Small intestine (tissue), 7 donors: Measurements from ENCODE around the gene BAZ1B. TPM values are rescaled to one million over a fixed set of nuclear protein-coding genes. Genes with fewer than 3 reads are reported as not detected.

Source experiments
- DNase-seq, 2 donors: peaks; one replicate each; pipeline versions ENCODE4 v3.0.0 to v3.0.0-alpha.2; 2013
- FAIRE-seq: peaks from 2 replicates; lab custom pipeline; 2012; peaks lifted over from hg19 to GRCh38; lab: Jason Lieb, UNC
- H3K27ac ChIP-seq, 3 donors: one replicate each; pipeline ENCODE4 v1.5.1; 2013; ENCODE audit warnings: low read length in 2 of 3, mild to moderate bottlenecking in 2 of 3, control low read depth in 1 of 3, inconsistent platforms in 1 of 3, low read depth in 1 of 3, moderate library complexity in 1 of 3
- H3K27me3 ChIP-seq, 3 donors: one replicate each; pipeline ENCODE4 v1.6.1; 2013; ENCODE audit warnings: low read length in 3 of 3, inconsistent platforms in 1 of 3; ENCODE audit not compliant: control insufficient read depth in 3 of 3, insufficient read depth in 3 of 3
- H3K36me3 ChIP-seq, 3 donors: one replicate each; pipeline ENCODE4 v1.6.1; 2013; ENCODE audit warnings: low read length in 3 of 3, inconsistent platforms in 1 of 3, low read depth in 1 of 3, mild to moderate bottlenecking in 1 of 3, moderate library complexity in 1 of 3; ENCODE audit not compliant: control insufficient read depth in 3 of 3, insufficient read depth in 2 of 3
- H3K4me1 ChIP-seq, 3 donors: one replicate each; pipeline ENCODE4 v1.6.1; 2013; ENCODE audit warnings: low read length in 2 of 3, inconsistent platforms in 1 of 3, low read depth in 1 of 3, mild to moderate bottlenecking in 1 of 3, moderate library complexity in 1 of 3; ENCODE audit not compliant: control insufficient read depth in 3 of 3, insufficient read depth in 2 of 3
- H3K4me3 ChIP-seq, 3 donors: one replicate each; pipeline ENCODE4 v1.5.1; 2013; ENCODE audit warnings: low read length in 3 of 3, control low read depth in 1 of 3, inconsistent platforms in 1 of 3, low read depth in 1 of 3, mild to moderate bottlenecking in 1 of 3, moderate library complexity in 1 of 3
- H3K9me3 ChIP-seq, 2 donors: one replicate each; pipeline ENCODE4 v1.6.1; 2013; ENCODE audit warnings: low read depth in 1 of 2, low read length in 1 of 2; ENCODE audit not compliant: control insufficient read depth in 2 of 2, insufficient read depth in 1 of 2
- WGBS, 3 donors: extraction: QIAGEN DNeasy Blood & Tissue Kit; methylation state at CpG; one replicate each; pipeline ENCODE4 v1.1.7; 2013; 5-methylcytosine and 5-hydroxymethylcytosine counted together
- polyA plus RNA-seq, 4 donors: library from polyadenylated mRNA; stranded (reverse) in 3 of 4; unstranded in 1 of 4; fragments of 200-250 nt in 3 of 4; fragments of 120-200 nt in 1 of 4; gene quantifications; one replicate each; pipeline versions ENCODE4 v1.2.1 to v1.2.3, GENCODE V29; 2013
- donor health status: healthy with polysubstance abuse.
- donor health status: control.
- donor health status: control.
- donor health status: Bipolar disorder and iron deficiency.
- donor health status: healthy.

BAZ1B gene
- polyA plus RNA-seq, 4 donors = 15.7 to 34.4 (median 23.2) TPM

DNA sequence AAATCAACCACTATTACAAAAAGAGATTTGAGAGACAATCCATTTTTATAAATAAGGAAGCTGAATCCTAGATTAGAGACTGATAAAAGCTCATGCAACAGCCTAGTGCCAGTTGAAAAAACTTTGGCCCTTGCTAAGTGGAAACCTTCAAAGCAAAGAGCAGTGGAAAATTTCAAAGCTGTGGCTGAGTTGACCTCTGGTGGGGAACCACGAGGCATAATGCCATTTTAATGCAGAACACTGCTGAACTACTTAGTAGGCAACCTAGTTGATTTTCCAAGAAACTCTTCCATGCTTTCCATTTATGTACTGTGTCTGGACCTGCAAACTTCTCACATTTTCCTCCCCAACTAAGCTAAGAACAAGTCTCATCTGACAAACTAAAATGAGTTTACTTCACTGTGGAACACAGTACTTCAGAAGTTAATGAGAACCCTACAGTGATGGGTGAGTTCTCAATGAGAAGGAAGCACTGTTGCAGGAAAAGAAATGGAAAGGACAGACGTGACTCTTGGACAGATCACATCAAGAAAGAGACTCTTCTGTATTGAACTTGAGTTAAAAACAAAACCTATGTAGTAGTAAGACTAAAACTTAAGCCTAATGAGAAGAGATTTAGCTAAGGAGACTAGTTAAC is 69.0 kb downstream of the BAZ1B start:
- DNase-seq (no peak), FAIRE-seq (no peak)
- 36 to 46% (median 45%) methylated on average over 2 of the region's 2 CpGs for WGBS, 3 donors
- no peak overlapping the region for H3K27ac ChIP-seq
- H3K4me3 ChIP-seq = no peak overlapping the region
- H3K4me1 ChIP-seq = no peaks in the 10 kb centered on the region
- H3K36me3 ChIP-seq = peaks cover 25 to 53% (median 31%) of the 10 kb centered on the region in 3 donors
- no peaks in the 10 kb centered on the region for H3K9me3 ChIP-seq
- H3K27me3 ChIP-seq = no peaks in the 10 kb centered on the region

DNA sequence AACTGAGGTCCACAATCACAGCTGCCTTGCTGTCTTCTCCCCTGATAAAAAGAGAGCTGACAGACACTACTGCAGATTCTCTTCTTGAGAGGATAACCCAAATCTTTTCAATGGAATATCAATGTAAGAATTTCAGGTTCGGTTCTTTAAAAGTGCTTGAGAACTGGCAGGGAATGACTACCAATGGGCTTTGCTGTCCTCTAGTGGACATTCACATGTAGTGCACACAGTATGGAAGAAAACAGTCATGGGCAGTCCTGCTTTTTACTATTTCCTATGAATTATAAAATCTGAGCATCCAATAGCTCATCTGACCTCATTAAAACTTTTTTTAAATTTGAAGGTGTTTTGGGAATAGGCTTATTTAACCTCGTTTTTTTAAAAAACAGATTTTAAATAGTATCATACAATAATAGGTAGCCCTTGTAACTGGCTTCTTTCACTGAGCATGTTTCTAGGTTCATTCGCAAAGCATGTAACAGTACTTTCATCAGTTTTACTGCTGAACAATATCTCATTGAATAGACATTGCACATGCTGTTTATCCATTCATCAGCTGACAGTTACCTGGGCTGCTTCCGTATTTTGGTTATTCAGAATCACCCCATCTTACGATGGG is 70.2 kb downstream of the BAZ1B start:
- FAIRE-seq (no peak), DNase-seq (peak; percentile 58 to 62)
- peaks cover 22 to 50% (median 27%) of the 10 kb centered on the region in 3 donors for H3K36me3 ChIP-seq
- WGBS, 3 donors = 59 to 62% (median 61%) methylated on average over 5 of the region's 5 CpGs
- no peaks in the 10 kb centered on the region for H3K27me3 ChIP-seq
- no peaks in the 10 kb centered on the region for H3K9me3 ChIP-seq
- H3K27ac ChIP-seq = no peak overlapping the region
- no peak overlapping the region for H3K4me3 ChIP-seq
- H3K4me1 ChIP-seq = no peaks in the 10 kb centered on the region

GRCh38 chr7:73449422-73449821 is 72.7 kb downstream of the BAZ1B start:
- H3K4me3 ChIP-seq = no peak overlapping the region
- H3K27me3 ChIP-seq = no peaks in the 10 kb centered on the region
- DNase-seq = no peak
- no peak overlapping the region for H3K27ac ChIP-seq
- 70 to 87% (median 75%) methylated on average over 5 of the region's 5 CpGs for WGBS, 3 donors
- H3K4me1 ChIP-seq = no peaks in the 10 kb centered on the region
- FAIRE-seq = no peak
- no peaks in the 10 kb centered on the region for H3K9me3 ChIP-seq
- H3K36me3 ChIP-seq = peaks cover 26 to 56% (median 36%) of the 10 kb centered on the region in 3 donors

DNA sequence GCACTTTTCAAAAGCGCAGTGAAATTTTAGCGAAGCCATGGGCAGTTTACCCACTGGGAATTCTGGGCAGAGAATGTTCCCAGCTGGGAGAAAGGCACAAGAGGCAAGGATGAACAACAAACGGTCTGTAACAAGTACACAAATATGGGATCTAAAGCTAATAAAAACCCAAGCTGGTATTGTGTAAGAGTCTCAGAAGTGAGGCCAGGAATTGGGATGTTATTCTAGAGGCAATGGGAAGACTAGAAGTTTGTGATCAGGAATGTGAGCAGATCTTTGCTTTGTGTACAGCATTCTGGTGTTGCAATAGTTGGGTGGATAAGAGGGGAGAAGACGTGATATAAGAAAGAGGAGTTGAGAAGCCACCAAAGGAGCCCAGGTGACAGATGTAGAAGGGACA is 73.5 kb downstream of the BAZ1B start:
- Histone ChIP-seq H3K4me1 (no peaks in the 10 kb centered on the region), H3K9me3 (no peaks in the 10 kb centered on the region), H3K27me3 (no peaks in the 10 kb centered on the region), H3K27ac (no peak overlapping the region), H3K36me3 (peaks cover 27 to 58% (median 43%) of the 10 kb centered on the region in 3 donors), H3K4me3 (no peak overlapping the region)
- FAIRE-seq = no peak
- WGBS, 3 donors = 87 to 91% (median 90%) methylated on average over 4 of the region's 4 CpGs
- DNase-seq = no peak

- Histone ChIP-seq H3K4me1 (no peaks in the 10 kb centered on the region), H3K27ac (no peak overlapping the region), H3K27me3 (no peaks in the 10 kb centered on the region), H3K36me3 (peaks cover 38 to 69% (median 55%) of the 10 kb centered on the region in 3 donors), H3K4me3 (no peak overlapping the region), H3K9me3 (no peaks in the 10 kb centered on the region)
- 91 to 97% (median 93%) methylated on average over 5 of the region's 5 CpGs for WGBS, 3 donors
- no peak for FAIRE-seq
- no peak for DNase-seq
These were observed 74.9 kb downstream of the BAZ1B start for GRCh38 chr7:73447121-73447733.

GRCh38 chr7:73446682-73447081 is 75.4 kb downstream of the BAZ1B start:
- WGBS, 3 donors = 72 to 91% (median 84%) methylated on average over 4 of the region's 4 CpGs
- no peak for DNase-seq
- Histone ChIP-seq H3K36me3 (peaks cover 43 to 74% (median 61%) of the 10 kb centered on the region in 3 donors), H3K27me3 (no peaks in the 10 kb centered on the region), H3K9me3 (no peaks in the 10 kb centered on the region), H3K4me1 (no peaks in the 10 kb centered on the region), H3K27ac (no peak overlapping the region), H3K4me3 (no peak overlapping the region)
- FAIRE-seq = no peak

DNA sequence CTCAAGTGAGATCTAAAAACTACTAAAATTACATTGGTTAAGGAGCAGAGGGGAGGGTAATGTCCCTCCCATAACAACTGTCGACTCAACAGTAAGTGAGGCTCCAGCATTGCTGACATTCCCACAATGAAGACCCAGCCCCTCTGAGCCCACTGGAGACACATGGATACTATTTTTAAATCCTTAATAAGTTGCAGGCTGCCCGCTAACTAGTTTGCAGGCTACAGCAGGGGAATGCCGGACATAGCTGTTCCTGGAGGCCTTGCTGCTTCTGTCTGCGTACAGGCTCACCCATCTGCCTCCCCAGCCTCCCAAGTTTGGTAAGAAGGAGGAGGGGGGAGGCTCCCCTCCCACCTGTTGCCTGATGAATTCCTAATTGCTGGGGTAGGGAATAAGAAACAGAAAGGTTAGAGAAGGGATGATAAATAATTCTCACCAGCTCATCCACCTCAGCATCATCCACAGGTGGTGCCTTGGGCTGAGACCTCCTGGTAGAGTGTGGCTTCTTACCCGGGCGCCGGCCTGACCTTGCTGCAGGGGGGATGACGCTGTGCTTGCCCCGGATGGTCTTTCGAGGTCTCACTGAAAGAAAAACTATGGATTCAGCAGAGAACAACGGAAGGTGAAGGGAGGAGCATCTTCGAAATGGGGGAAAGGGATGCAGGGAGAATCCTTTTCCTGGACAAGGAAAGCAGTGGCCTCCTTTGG is 78.4 kb downstream of the BAZ1B start:
- H3K4me3 ChIP-seq = no peak overlapping the region
- no peaks in the 10 kb centered on the region for H3K4me1 ChIP-seq
- no peak for DNase-seq
- H3K27me3 ChIP-seq = no peaks in the 10 kb centered on the region
- H3K27ac ChIP-seq = no peak overlapping the region
- 93 to 95% (median 93%) methylated on average over 12 of the region's 12 CpGs for WGBS, 3 donors
- H3K36me3 ChIP-seq = peaks cover 34 to 84% (median 53%) of the 10 kb centered on the region in 3 donors
- FAIRE-seq = no peak
- H3K9me3 ChIP-seq = no peaks in the 10 kb centered on the region

DNA sequence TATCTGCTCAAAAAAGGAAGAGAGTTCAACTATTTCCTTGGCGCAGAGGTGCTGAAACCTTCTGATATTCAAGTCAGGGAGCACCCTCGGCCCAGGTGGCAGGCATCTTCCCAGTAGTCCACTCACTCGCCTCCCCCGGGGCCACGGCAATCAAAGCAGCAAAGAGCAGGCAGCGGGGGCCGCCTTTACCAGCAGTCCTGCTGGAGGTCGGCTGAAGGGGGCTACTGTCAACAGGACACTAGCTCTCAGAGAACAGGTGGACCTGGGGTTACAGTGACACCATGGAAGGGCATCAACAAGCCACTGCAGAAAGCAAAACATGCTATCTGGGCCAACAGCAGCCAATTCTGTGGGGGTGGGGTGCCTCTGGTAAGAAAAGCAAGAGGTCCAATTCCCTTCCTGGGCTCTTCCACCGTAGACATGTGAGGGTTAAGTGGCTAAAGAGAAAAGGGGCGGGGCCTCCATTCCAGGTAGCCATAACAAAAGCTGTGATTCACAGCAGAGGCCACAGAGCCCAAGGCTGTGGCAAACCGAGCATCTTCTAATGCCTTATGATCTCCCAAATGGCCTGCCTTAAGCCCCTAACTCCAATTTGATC is 79.1 kb downstream of the BAZ1B start:
- H3K4me1 ChIP-seq = no peaks in the 10 kb centered on the region
- H3K27ac ChIP-seq = no peak overlapping the region
- no peak overlapping the region for H3K4me3 ChIP-seq
- no peak for DNase-seq
- no peaks in the 10 kb centered on the region for H3K27me3 ChIP-seq
- H3K9me3 ChIP-seq = no peaks in the 10 kb centered on the region
- 88 to 90% (median 89%) methylated on average over 11 of the region's 11 CpGs for WGBS, 3 donors
- FAIRE-seq = no peak
- H3K36me3 ChIP-seq = peaks cover 33 to 83% (median 49%) of the 10 kb centered on the region in 3 donors
